Heart left ventricle (tissue), 16 donors: ENCODE measurements around the gene PCDHA6. TPM values are rescaled to one million over a fixed set of nuclear protein-coding genes. Genes with fewer than 3 reads are reported as not detected.
"Not testable (repeated sequence)": the region's sequence is repeated elsewhere in the genome, so short reads cannot be mapped to it uniquely, and the experiment has no call there.

Experiments
- ATAC-seq, 4 donors: fragments of 200-7000 bp; cut with Tn5 transposase; one replicate each; pipeline ENCODE4 v1.9.1; 2020 to 2022; ENCODE audit warnings: moderate library complexity in 4 of 4, mild to moderate bottlenecking in 3 of 4, moderate number of reproducible peaks in 1 of 4
- DNase-seq, 5 donors: peaks; one replicate each; pipeline ENCODE4 v3.0.0-alpha.2; 2020
- H3K27ac ChIP-seq, 12 donors: fragments of 200-600 bp; sonication (generic) in 4 of 12; one replicate each; pipeline versions ENCODE4 v1.5.0 to v1.8.0; 2016 to 2022; ENCODE audit warnings: mild to moderate bottlenecking in 2 of 12
- H3K27me3 ChIP-seq, 9 donors: fragments of 200-600 bp; sonication (generic) in 2 of 9; one replicate each; pipeline versions ENCODE4 v1.5.1 to v1.8.0; 2016 to 2022; ENCODE audit warnings: mild to moderate bottlenecking in 3 of 9
- H3K36me3 ChIP-seq, 9 donors: fragments of 200-600 bp; sonication (generic) in 2 of 9; one replicate each; pipeline versions ENCODE4 v1.5.0 to v1.8.0; 2018 to 2022; ENCODE audit warnings: mild to moderate bottlenecking in 2 of 9
- H3K4me1 ChIP-seq, 12 donors: fragments of 200-600 bp; sonication (generic) in 4 of 12; one replicate each; pipeline versions ENCODE4 v1.5.0 to v1.8.0; 2016 to 2022; ENCODE audit warnings: mild to moderate bottlenecking in 3 of 12
- H3K4me3 ChIP-seq, 12 donors: fragments of 200-600 bp; sonication (generic) in 4 of 12; one replicate each; pipeline versions ENCODE4 v1.5.0 to v1.8.0; 2017 to 2022; ENCODE audit warnings: mild to moderate bottlenecking in 9 of 12, moderate library complexity in 4 of 12
- H3K9me3 ChIP-seq, 12 donors: fragments of 200-600 bp; sonication (generic) in 4 of 12; one replicate each; pipeline versions ENCODE4 v1.5.0 to v1.8.0; 2016 to 2022; ENCODE audit warnings: mild to moderate bottlenecking in 1 of 12
- POLR2A ChIP-seq, 2 donors: fragments of 450-650 bp; IDR thresholded peaks; one replicate each; pipeline ENCODE4 v1.6.1; 2017; ENCODE audit warnings: antibody characterized with exemption in 2 of 2, mild to moderate bottlenecking in 2 of 2, moderate library complexity in 2 of 2
- WGBS, 4 donors: extraction: QIAGEN DNeasy Blood & Tissue Kit in 2 of 4; methylation state at CpG; one replicate each; pipeline versions ENCODE4 v1.1.5 to v1.1.7; 2013 to 2018; 5-methylcytosine and 5-hydroxymethylcytosine counted together
- intact Hi-C, 10 donors: fragments of 100-400 bp; cut with DNase I; formaldehyde crosslinking; loops; one replicate each; pipeline versions ENCODE4 v1.11.1 to v1.14.2; 2022
- polyA plus RNA-seq, 2 donors: library from polyadenylated mRNA; stranded (reverse); fragments of 200-250 nt; gene quantifications; one replicate each; pipeline ENCODE4 v1.2.3, GENCODE V29; 2013
- total RNA-seq, 9 donors: library from RNA; depleted of rRNA in 2 of 9; stranded (reverse); fragments of >200 nt in 2 of 9; fragmentation: NEBNext Ultra II Directional in 3 of 9; extraction: Animal tissue kit (Norgen Biotek cat#: 25700) in 3 of 9; gene quantifications; one replicate each; pipeline versions ENCODE4 v1.1.0 to v1.2.4, GENCODE V29; 2016 to 2023
- TF ChIP-seq, protein P1 (sequence below), 12 donors: fragments of 200-600 bp; sonication (generic) in 4 of 12; IDR thresholded peaks; one replicate each; pipeline versions ENCODE4 v1.5.0 to v1.8.0; 2018 to 2022; ENCODE audit warnings: antibody characterized with exemption in 12 of 12, mild to moderate bottlenecking in 5 of 12
- donor health status: ischemic (EF 13 %, LVEDD 7.1; RV severe dilation, severe dysfunction).
- donor health status: healthy with polysubstance abuse.
- donor health status: DM: no; HTN: yes; CAD: no.
- donor health status: DM: no; HTN: no; CAD: no.
- donor health status: ischemic (EF 25% LVEDD 6.9; RV normal size, moderate dysfunction).
- donor health status: ischemic (EF 25% LVEDD 5.7; RV mildly dilated, moderate dysfunction).
- donor health status: healthy.
- donor health status: DM: yes; HTN: yes; CAD: no.
- donor health status: ischemic (EF 35%, LVEDD 5.7; RV mildly dilated, moderate dysfunction).
- donor health status: nonischemic (EF 11% LVEDD 7.7; RV severe dilation, severe dysfunction).
- donor health status: DM: yes; HTN: yes; CAD: no.
- donor health status: PGD.
- donor health status: ischemic (EF 29% LVEDD 5.4; RV normal size, mild dysfunction).
- donor health status: nonischemic (EF 23%, LVEDD 6.1; RV moderate dilation, normal function).

PCDHA6 gene
- total and polyA plus RNA-seq, 11 donors: 0.10 to 0.36 (median 0.29) TPM; not detected in 5

DNA sequence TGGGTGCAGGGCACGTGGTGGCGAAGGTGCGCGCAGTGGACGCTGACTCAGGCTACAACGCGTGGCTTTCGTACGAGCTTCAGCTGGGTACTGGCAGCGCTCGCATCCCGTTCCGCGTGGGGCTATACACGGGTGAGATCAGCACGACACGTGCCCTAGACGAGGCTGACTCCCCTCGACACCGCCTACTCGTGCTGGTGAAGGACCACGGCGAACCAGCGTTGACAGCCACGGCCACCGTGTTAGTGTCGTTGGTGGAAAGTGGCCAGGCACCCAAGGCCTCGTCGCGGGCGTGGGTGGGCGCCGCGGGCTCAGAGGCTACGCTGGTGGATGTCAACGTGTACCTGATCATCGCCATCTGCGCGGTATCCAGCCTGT is 31.1 kb upstream of the PCDHA6 start:
- H3K27ac ChIP-seq: no peak overlapping the region
- no peak for TF ChIP-seq POLR2A (IDR thresholded peaks at IDR 0.05)
- TF ChIP-seq, protein P1, sequence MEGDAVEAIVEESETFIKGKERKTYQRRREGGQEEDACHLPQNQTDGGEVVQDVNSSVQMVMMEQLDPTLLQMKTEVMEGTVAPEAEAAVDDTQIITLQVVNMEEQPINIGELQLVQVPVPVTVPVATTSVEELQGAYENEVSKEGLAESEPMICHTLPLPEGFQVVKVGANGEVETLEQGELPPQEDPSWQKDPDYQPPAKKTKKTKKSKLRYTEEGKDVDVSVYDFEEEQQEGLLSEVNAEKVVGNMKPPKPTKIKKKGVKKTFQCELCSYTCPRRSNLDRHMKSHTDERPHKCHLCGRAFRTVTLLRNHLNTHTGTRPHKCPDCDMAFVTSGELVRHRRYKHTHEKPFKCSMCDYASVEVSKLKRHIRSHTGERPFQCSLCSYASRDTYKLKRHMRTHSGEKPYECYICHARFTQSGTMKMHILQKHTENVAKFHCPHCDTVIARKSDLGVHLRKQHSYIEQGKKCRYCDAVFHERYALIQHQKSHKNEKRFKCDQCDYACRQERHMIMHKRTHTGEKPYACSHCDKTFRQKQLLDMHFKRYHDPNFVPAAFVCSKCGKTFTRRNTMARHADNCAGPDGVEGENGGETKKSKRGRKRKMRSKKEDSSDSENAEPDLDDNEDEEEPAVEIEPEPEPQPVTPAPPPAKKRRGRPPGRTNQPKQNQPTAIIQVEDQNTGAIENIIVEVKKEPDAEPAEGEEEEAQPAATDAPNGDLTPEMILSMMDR (IDR thresholded peaks at IDR 0.05): no peak
- WGBS, 4 donors: 42 to 65% (median 56%) methylated on average over 36 to 39 of the region's 39 CpGs
- DNase-seq (peak in 1 of 5 donors; percentile 36), ATAC-seq (no peak)
- no peaks in the 10 kb centered on the region for H3K4me1 ChIP-seq
- H3K36me3 ChIP-seq: no peaks in the 10 kb centered on the region
- intact Hi-C loops: no loop called here
- peaks cover 0 to 47% (median 14%) of the 10 kb centered on the region in 9 donors for H3K27me3 ChIP-seq
- H3K4me3 ChIP-seq: no peak overlapping the region
- peaks cover 0 to 82% (median 32%) of the 10 kb centered on the region in 12 donors for H3K9me3 ChIP-seq

- DNase-seq (no peak), ATAC-seq (no peak)
- WGBS, 4 donors: 11 to 17% (median 14%) methylated on average over 28 to 29 of the region's 29 CpGs
- H3K36me3 ChIP-seq: no peaks in the 10 kb centered on the region
- intact Hi-C loops: loop anchor here in 2 of 10 donors (10.0 kb wide), 1 partner anchor 244 kb away; no protein-coding TSS in a partner anchor
- TF ChIP-seq, protein P1 (IDR thresholded peaks at IDR 0.05): peak in 9 of 12 donors; percentile 14 to 53 (median 38)
- no peak for TF ChIP-seq POLR2A (IDR thresholded peaks at IDR 0.05)
- no peaks in the 10 kb centered on the region for H3K4me1 ChIP-seq
- H3K27ac ChIP-seq: no peak within 1 kb of the TSS
- peaks cover 0 to 62% (median 28%) of the 10 kb centered on the region in 12 donors for H3K9me3 ChIP-seq
- peak within 1 kb of the TSS in 10 of 12 donors; percentile 19 to 55 (median 40) for H3K4me3 ChIP-seq
- peaks cover 0 to 41% (median 6%) of the 10 kb centered on the region in 9 donors for H3K27me3 ChIP-seq
Observed at GRCh38 chr5:140800816-140801493, 26.8 kb upstream of the PCDHA6 start, which contains the start of gene PCDHA3. Gene PCDHA3 (plus strand): TSS chr5:140801057.

DNA sequence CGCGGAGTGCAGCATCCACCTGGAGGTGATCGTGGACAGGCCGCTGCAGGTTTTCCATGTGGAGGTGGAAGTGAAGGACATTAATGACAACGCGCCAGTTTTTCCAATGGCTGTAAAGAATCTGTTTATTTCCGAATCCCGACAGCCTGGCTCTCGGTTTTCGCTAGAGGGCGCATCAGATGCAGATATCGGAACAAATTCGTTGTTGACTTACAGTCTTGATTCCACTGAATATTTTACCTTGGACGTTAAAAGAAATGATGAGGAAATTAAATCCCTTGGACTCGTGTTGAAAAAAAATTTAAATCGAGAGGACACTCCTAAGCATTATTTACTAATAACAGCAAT is 26.3 kb upstream of the PCDHA6 start:
- Histone ChIP-seq H3K27me3 (peaks cover 0 to 38% (median 6%) of the 10 kb centered on the region in 9 donors), H3K4me3 (peak overlapping the region in 10 of 12 donors; percentile 19 to 55 (median 40)), H3K4me1 (no peaks in the 10 kb centered on the region), H3K9me3 (peaks cover 0 to 60% (median 23%) of the 10 kb centered on the region in 12 donors), H3K36me3 (no peaks in the 10 kb centered on the region), H3K27ac (no peak overlapping the region)
- no peak for TF ChIP-seq POLR2A (IDR thresholded peaks at IDR 0.05)
- TF ChIP-seq, protein P1 (IDR thresholded peaks at IDR 0.05): peak in 7 of 12 donors; percentile 12 to 43 (median 28)
- intact Hi-C loops: loop anchor here in 2 of 10 donors (10.0 kb wide), 1 partner anchor 243 kb away; no protein-coding TSS in a partner anchor
- no peak for ATAC-seq
- DNase-seq: no peak
- 9 to 18% (median 13%) methylated on average over 13 to 16 of the region's 16 CpGs for WGBS, 4 donors

DNA sequence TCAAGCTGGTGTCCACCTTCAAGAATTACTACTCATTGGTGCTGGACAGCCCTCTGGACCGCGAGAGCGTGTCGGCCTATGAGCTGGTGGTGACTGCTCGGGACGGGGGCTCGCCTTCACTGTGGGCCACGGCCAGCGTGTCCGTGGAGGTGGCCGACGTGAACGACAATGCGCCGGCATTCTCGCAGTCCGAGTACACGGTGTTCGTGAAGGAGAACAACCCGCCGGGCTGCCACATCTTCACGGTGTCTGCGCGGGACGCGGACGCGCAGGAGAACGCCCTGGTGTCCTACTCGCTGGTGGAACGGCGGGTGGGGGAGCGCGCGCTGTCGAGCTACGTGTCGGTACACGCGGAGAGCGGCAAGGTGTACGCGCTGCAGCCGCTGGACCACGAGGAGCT is 25.4 kb upstream of the PCDHA6 start:
- not testable (repeated sequence) for H3K4me1 ChIP-seq, DNase-seq, H3K27ac ChIP-seq, H3K4me3 ChIP-seq, ATAC-seq, H3K36me3 ChIP-seq
- intact Hi-C loops: loop anchor here in 2 of 10 donors (10.0 kb wide), 1 partner anchor 242 kb away; no protein-coding TSS in a partner anchor
- H3K27me3 ChIP-seq: peaks cover 0 to 33% (median 6%) of the 10 kb centered on the region in 9 donors
- WGBS, 4 donors: 37 to 52% (median 48%) methylated on average over 9 to 45 of the region's 45 CpGs
- peaks cover 0 to 60% (median 18%) of the 10 kb centered on the region in 12 donors for H3K9me3 ChIP-seq
